Spleen (tissue), 7 donors: ENCODE measurements around the gene NPC1.

Experiments used
- CTCF ChIP-seq, 11 experiments: fragments of 200-600 bp in 7 of 11; fragments of 450-650 bp in 4 of 11; sonication (generic) in 4 of 11; IDR thresholded peaks in 8 of 11; conservative IDR thresholded peaks in 3 of 11; 1 replicate in 7 of 11; 2 replicates in 4 of 11; pipeline versions ENCODE4 v1.4.0 to v1.8.0; 2016 to 2021; ENCODE audit warnings: antibody characterized with exemption in 11 of 11, inconsistent platforms in 4 of 11, mild to moderate bottlenecking in 1 of 11
- POLR2A ChIP-seq, 3 donors: fragments of 450-650 bp; IDR thresholded peaks; one replicate each; pipeline ENCODE4 v1.5.1; 2017; ENCODE audit warnings: antibody characterized with exemption in 3 of 3, mild to moderate bottlenecking in 1 of 3
- POLR2AphosphoS5 ChIP-seq, 3 donors: sonication (generic); formaldehyde crosslinking; IDR thresholded peaks; one replicate each; pipeline ENCODE4 v1.5.1; 2017; ENCODE audit warnings: antibody characterized with exemption in 3 of 3
- donor health status: DM: no; HTN: no; CAD: no; lungs with moderate emphysema.
- donor health status: DM: no; HTN: no; CAD: no.
- donor health status: DM: no; HTN: no; CAD: no.

GRCh38 chr18:23515911-23516546, 70.3 kb downstream of the NPC1 start:
- TF ChIP-seq POLR2A (IDR thresholded peaks at IDR 0.05) (no peak), CTCF (IDR thresholded peaks at IDR 0.05 in 8 of 11, conservative IDR thresholded peaks at IDR 0.05 in 3 of 11) (peak; percentile 65 to 92 (median 84)), POLR2AphosphoS5 (IDR thresholded peaks at IDR 0.05) (peak in 1 of 3 donors; percentile 74)
